Neural progenitor cell (in vitro differentiated cells): ENCODE data around the gene MAGEA11. TPM values are rescaled to one million over a fixed set of nuclear protein-coding genes. Genes with fewer than 3 reads are reported as not detected.
"Not testable (repeated sequence)": the region's sequence is repeated elsewhere in the genome, so short reads cannot be mapped to it uniquely, and the experiment has no call there.

Experiments used
- DNase-seq: peaks from one replicate; pipeline ENCODE4 v3.0.0-alpha.2; 2016; ENCODE audit warnings: low spot score
- H2AFZ ChIP-seq: fragments of 200-600 bp; sonication (generic); replicated peaks from 2 replicates; pipeline ENCODE4 v1.6.1; 2016; ENCODE audit warnings: antibody characterized with exemption
- H3F3A ChIP-seq: fragments of 200-600 bp; sonication (generic); 2 replicates; pipeline ENCODE4 v1.6.1; 2016; ENCODE audit warnings: antibody characterized with exemption, low read depth
- H3K27ac ChIP-seq: fragments of 200-600 bp; sonication (generic); 2 replicates; pipeline ENCODE4 v1.5.1; 2016; ENCODE audit warnings: mild to moderate bottlenecking
- H3K27me3 ChIP-seq: fragments of 200-600 bp; sonication (generic); 2 replicates; pipeline ENCODE4 v1.6.1; 2016; ENCODE audit warnings: mild to moderate bottlenecking, moderate library complexity
- H3K36me3 ChIP-seq: fragments of 200-600 bp; sonication (generic); 2 replicates; pipeline ENCODE4 v1.5.1; 2016
- H3K4me1 ChIP-seq: fragments of 200-600 bp; sonication (generic); 2 replicates; pipeline ENCODE4 v1.6.1; 2016; ENCODE audit warnings: mixed run types
- H3K4me2 ChIP-seq: fragments of 200-600 bp; sonication (generic); 2 replicates; pipeline ENCODE4 v1.6.1; 2016
- H3K4me3 ChIP-seq: fragments of 200-600 bp; sonication (generic); 2 replicates; pipeline ENCODE4 v1.5.1; 2016
- H3K79me2 ChIP-seq: fragments of 200-600 bp; sonication (generic); 2 replicates; pipeline ENCODE4 v1.6.1; 2016; ENCODE audit warnings: low read depth
- H3K9ac ChIP-seq: fragments of 200-600 bp; sonication (generic); 2 replicates; pipeline ENCODE4 v1.6.1; 2016
- H3K9me3 ChIP-seq: fragments of 200-600 bp; sonication (generic); 2 replicates; pipeline ENCODE4 v1.5.1; 2016; ENCODE audit warnings: low read depth
- H4K20me1 ChIP-seq: fragments of 200-600 bp; sonication (generic); 2 replicates; pipeline ENCODE4 v1.6.1; 2016; ENCODE audit warnings: low read depth
- H3K27ac Mint-ChIP-seq: 3 replicates; pipeline ENCODE4 v1.8.0; 2021; ENCODE audit warnings: mixed read lengths
- H3K27me3 Mint-ChIP-seq: 2 replicates; pipeline ENCODE4 v1.8.0; 2022; ENCODE audit warnings: low read depth, mild to moderate bottlenecking, inconsistent platforms, moderate library complexity, mixed read lengths; ENCODE audit not compliant: insufficient read depth
- H3K36me3 Mint-ChIP-seq: 3 replicates; pipeline ENCODE4 v1.8.0; 2021; ENCODE audit warnings: mixed read lengths
- H3K4me1 Mint-ChIP-seq: 3 replicates; pipeline ENCODE4 v1.8.0; 2021; ENCODE audit warnings: mixed read lengths
- H3K4me3 Mint-ChIP-seq: 3 replicates; pipeline ENCODE4 v1.8.0; 2021; ENCODE audit warnings: mild to moderate bottlenecking, moderate library complexity, mixed read lengths
- H3K9me3 Mint-ChIP-seq: 3 replicates; pipeline ENCODE4 v1.8.0; 2020; ENCODE audit warnings: mixed read lengths
- CTCF ChIP-seq: fragments of 200-600 bp; sonication (generic); IDR thresholded peaks from 2 replicates; pipeline ENCODE4 v1.5.1; 2017; ENCODE audit warnings: antibody characterized with exemption, mild to moderate bottlenecking
- EZH2 ChIP-seq: fragments of 200-600 bp; sonication (generic); IDR thresholded peaks from 2 replicates; pipeline ENCODE4 v1.6.1; 2017; ENCODE audit warnings: antibody characterized with exemption, mild to moderate bottlenecking, moderate library complexity
- EZH2phosphoT487 ChIP-seq: fragments of 200-600 bp; sonication (generic); IDR thresholded peaks from 2 replicates; pipeline ENCODE4 v1.6.1; 2017; ENCODE audit warnings: antibody characterized with exemption
- total RNA-seq: library from RNA; depleted of rRNA; stranded (reverse); fragments of >200 nt; gene quantifications from 2 replicates; pipeline ENCODE4 v1.2.3, GENCODE V29; 2015; ENCODE audit warnings: low replicate concordance

The MAGEA11 gene, protein sequence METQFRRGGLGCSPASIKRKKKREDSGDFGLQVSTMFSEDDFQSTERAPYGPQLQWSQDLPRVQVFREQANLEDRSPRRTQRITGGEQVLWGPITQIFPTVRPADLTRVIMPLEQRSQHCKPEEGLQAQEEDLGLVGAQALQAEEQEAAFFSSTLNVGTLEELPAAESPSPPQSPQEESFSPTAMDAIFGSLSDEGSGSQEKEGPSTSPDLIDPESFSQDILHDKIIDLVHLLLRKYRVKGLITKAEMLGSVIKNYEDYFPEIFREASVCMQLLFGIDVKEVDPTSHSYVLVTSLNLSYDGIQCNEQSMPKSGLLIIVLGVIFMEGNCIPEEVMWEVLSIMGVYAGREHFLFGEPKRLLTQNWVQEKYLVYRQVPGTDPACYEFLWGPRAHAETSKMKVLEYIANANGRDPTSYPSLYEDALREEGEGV
- total RNA-seq: not detected in 2 replicates

GRCh38 chrX:149711545-149712236 lies at the start of gene MAGEA11:
TSS of gene MAGEA11 (plus strand) at chrX:149712060. CDS start at chrX:149713160, 1,100 bp downstream.
- no peaks in the 10 kb centered on the region for H3K27me3 Mint-ChIP-seq
- Histone ChIP-seq H3K9ac (no peak within 1 kb of the TSS), H3K4me2 (no peak within 1 kb of the TSS), H3K4me3 (no peak within 1 kb of the TSS), H3K4me1 (no peaks in the 10 kb centered on the region), H4K20me1 (no peaks in the 10 kb centered on the region), H3F3A (no peaks in the 10 kb centered on the region), H2AFZ (no peak within 1 kb of the TSS), H3K9me3 (no peaks in the 10 kb centered on the region), H3K27me3 (no peaks in the 10 kb centered on the region), H3K27ac (no peak within 1 kb of the TSS), H3K79me2 (no peaks in the 10 kb centered on the region), H3K36me3 (no peaks in the 10 kb centered on the region)
- H3K4me1 Mint-ChIP-seq: no peaks in the 10 kb centered on the region
- H3K9me3 Mint-ChIP-seq: peaks cover 11% of the 10 kb centered on the region
- no peak within 1 kb of the TSS for H3K4me3 Mint-ChIP-seq
- no peak for TF ChIP-seq CTCF
- no peak for TF ChIP-seq EZH2
- TF ChIP-seq EZH2phosphoT487: no peak
- no peaks in the 10 kb centered on the region for H3K36me3 Mint-ChIP-seq
- no peak for DNase-seq
- H3K27ac Mint-ChIP-seq: no peak within 1 kb of the TSS

DNA sequence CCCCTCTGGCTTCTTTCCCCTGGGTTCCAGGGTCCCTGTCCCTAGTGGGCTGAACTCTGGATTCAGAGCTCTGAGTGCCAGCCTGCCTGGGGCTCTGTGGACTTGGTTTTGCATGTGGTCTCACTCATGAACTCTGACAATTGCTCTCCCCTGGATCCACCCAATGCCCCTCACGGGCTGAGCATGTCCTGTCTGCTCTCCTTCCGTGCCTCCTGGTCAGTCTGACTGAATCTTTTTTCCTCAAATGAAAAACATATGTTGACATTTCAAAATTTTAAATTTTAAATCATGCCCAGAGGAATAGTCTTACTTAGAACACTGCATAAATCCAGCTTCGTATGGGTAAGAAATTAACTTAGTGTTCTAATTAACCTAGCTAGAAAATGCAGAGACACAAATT lies 36.8 kb upstream of the MAGEA11 start:
- H3K36me3 ChIP-seq, H3K27ac Mint-ChIP-seq, H3K36me3 Mint-ChIP-seq, H3K79me2 ChIP-seq, H4K20me1 ChIP-seq, H3K4me3 ChIP-seq, H2AFZ ChIP-seq, H3K9ac ChIP-seq, H3K4me1 Mint-ChIP-seq, DNase-seq, H3K4me1 ChIP-seq, H3K9me3 Mint-ChIP-seq, H3K27me3 ChIP-seq, H3K4me3 Mint-ChIP-seq, H3K27me3 Mint-ChIP-seq, H3K9me3 ChIP-seq, H3K4me2 ChIP-seq, H3F3A ChIP-seq, H3K27ac ChIP-seq: not testable (repeated sequence)

DNA sequence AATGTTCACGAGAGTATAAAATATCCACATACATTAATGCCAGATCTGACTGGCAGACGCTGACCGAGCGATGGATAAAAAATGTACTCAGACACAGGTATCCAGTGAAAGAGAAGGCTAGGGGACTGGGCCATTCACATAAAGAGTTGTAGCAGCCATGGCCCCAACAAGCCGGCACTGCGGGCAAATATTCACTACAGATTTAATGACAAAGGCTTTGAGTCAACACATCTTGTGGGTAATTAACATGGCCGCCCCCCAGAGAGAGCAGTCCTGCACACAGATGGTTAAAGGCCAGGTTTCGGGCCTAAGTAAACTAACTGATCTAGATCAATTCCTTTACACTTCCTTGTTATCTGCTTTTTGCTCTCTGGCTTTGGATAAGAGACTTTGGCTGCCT lies 36.3 kb upstream of the MAGEA11 start:
- H3K9me3 Mint-ChIP-seq, H3K4me3 ChIP-seq, H3K4me3 Mint-ChIP-seq: not testable (repeated sequence)

DNA sequence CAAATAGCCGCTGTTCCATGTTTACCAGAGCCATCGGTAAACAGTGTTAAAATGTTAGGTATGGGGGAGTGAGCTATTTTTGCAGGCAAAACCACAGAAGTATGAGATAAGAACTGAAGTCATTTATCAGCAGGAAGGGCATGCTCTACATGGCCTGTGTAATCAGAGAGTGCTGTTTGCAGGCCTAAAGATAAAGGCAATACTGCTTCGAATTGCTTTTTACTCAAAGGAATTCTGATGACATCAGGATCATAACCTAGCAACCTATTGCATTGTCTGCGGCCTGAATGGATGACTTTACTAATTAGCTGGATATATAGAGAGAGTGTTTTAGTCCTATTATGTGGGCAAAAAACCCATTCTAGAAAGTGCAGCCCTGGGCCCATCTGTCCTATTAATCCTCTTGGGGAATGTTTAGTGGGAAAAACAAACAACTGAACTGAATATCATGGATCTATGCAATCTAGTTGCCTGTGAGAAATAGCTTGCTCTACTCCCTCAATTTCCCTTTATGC lies 32.6 kb upstream of the MAGEA11 start:
- not testable (repeated sequence) for H3K9me3 Mint-ChIP-seq, H3F3A ChIP-seq, H2AFZ ChIP-seq, H3K27me3 ChIP-seq, H3K9ac ChIP-seq, H3K36me3 Mint-ChIP-seq, H3K79me2 ChIP-seq, H3K27ac Mint-ChIP-seq, H3K27ac ChIP-seq, H4K20me1 ChIP-seq, H3K36me3 ChIP-seq, H3K4me3 ChIP-seq, H3K4me3 Mint-ChIP-seq, H3K4me1 Mint-ChIP-seq, H3K27me3 Mint-ChIP-seq, DNase-seq, H3K9me3 ChIP-seq, H3K4me2 ChIP-seq, H3K4me1 ChIP-seq

More for the DNA sequence above, 36.3 kb upstream of the MAGEA11 start:
- H3K4me1 Mint-ChIP-seq, H3K4me2 ChIP-seq, H3K36me3 Mint-ChIP-seq, H4K20me1 ChIP-seq, H3K27me3 Mint-ChIP-seq, H3K27ac ChIP-seq, H3K79me2 ChIP-seq, H2AFZ ChIP-seq, DNase-seq, H3K9me3 ChIP-seq, H3K27ac Mint-ChIP-seq, H3K36me3 ChIP-seq, H3K9ac ChIP-seq, H3K4me1 ChIP-seq, H3K27me3 ChIP-seq, H3F3A ChIP-seq: not testable (repeated sequence)
